ENCODE results near the gene IGFL4.
"Not testable (repeated sequence)": the region's sequence is repeated elsewhere in the genome, so short reads cannot be mapped to it uniquely, and the experiment has no call there.

Gene IGFL4

DNA sequence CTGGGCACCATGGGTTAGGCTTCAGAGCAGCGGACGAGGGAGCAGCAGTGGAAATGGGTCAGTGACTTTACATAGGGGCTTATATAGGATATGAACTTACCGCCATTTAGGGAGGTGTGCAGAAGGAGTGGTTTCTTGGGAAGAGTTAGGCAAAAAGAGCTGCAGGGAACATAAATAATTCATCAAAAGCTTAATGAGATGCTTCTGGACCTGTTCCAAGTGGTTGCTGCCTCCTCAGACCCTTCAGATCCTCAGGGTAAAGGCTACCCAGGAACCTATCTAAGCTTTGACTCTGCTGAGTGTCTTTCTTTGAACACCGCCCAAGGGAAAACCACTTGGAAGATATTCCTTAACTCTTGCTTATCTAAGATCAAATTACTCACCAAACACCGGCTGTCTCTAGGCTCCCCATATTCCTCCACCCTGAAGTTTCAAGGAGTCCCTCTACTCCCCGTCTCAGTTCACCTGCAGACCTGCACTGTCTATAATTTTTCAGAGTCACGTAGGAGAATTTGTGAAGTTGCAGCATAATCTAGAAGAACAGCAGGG lies at the start of gene IGFL4:
IGFL4 (minus strand) TSS at position 51 of the 549 bp plus-strand sequence; CDS start at position 11, 40 bp downstream.
- FAIRE-seq, result no peak

GRCh38 chr19:46090444-46090843 lies 49.6 kb upstream of the IGFL4 start:
- no peak for FAIRE-seq

GRCh38 chr19:46089432-46089831 lies 48.6 kb upstream of the IGFL4 start:
- no peak for FAIRE-seq

GRCh38 chr19:46088101-46088500 lies 47.3 kb upstream of the IGFL4 start:
- FAIRE-seq, result no peak

GRCh38 chr19:46085888-46086287 lies 45.1 kb upstream of the IGFL4 start:
- no peak for FAIRE-seq

- no peak for FAIRE-seq
These were observed 41.9 kb upstream of the IGFL4 start for GRCh38 chr19:46082728-46083050.

- FAIRE-seq, result no peak
These were observed 41.3 kb upstream of the IGFL4 start for GRCh38 chr19:46081928-46082727.

GRCh38 chr19:46080561-46080960 lies 39.8 kb upstream of the IGFL4 start:
- FAIRE-seq, result no peak

DNA sequence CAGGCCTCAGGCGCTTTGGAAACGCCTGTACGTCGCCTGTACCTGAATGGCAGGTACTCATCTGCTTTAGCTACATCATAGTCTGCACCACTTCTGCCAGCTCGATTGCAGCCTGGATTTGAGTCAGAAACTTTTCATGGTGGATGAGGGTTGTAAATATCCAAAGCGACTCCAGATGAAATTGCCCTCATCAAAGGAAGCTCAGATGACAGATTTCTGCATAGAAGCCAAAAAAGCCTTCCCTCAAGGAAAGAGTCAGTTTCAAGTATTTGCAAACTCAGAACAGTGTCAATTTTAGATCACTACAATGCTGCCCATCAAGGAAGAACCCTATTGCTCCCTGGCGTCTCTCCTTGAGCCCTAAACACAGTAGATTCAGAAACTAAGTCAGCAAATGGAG lies 38.8 kb upstream of the IGFL4 start:
- FAIRE-seq, result no peak

DNA sequence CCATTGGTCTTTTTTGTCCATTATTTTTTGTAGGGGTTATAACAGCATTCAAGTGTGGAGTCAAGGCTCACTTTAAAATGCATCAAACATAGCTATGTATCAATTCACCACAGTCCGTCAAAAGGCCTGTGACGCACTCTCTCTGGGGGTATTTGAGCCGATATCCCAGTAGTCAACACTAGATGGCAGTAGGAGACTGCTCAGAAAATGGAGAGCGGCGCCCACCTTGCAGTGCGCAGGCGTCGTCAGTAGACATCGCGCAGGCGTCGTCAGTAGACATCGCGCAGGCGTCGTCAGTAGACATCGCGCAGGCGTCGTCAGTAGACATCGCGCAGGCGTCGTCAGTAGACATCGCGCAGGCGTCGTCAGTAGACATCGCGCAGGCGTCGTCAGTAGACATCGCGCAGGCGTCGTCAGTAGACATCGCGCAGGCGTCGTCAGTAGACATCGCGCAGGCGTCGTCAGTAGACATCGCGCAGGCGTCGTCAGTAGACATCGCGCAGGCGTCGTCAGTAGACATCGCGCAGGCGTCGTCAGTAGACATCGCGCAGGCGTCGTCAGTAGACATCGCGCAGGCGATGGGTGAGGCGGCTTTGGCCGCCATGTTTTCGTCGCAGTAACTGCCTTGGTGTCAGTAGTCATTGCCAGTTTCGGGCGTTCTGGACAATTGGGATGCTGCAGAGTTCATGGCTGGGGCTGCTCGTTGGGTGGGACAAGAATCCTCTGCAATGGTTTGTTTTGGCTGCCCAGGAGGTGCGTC lies 38.0 kb upstream of the IGFL4 start:
- not testable (repeated sequence) for FAIRE-seq

GRCh38 chr19:46077815-46078167 lies 37.0 kb upstream of the IGFL4 start:
- FAIRE-seq, result no peak

- FAIRE-seq, result no peak
These were observed 36.4 kb upstream of the IGFL4 start for GRCh38 chr19:46076951-46077814.

GRCh38 chr19:46076031-46076880 lies 35.5 kb upstream of the IGFL4 start:
- FAIRE-seq, result peak; percentile 33

- no peak for FAIRE-seq
These were observed 32.6 kb upstream of the IGFL4 start for GRCh38 chr19:46073268-46073922.

DNA sequence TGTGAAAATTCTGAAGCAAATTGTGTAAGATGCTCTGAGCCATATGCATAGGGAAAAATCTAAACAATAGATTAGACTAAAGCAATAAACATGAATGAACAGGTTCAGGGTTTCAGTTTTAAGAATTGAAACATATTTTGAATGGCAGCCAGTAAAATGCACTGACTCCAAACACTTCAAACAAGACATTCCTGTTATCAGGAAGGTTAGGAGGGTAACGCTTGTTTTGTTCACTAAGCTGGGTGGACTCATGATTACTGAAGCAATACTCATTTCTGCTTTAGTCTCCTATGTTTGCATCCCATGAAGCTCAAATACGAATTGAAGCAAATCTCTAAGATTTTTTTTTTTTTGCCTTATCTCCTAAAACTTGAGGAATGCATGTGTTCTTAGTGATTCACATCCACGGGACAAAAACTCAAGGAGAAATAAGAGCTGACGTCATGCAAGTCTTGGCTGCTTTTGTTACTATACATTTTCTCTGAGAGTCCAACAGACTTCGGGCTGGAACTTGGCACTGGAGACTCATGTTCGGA lies 29.1 kb upstream of the IGFL4 start:
- FAIRE-seq, result no peak

- no peak for FAIRE-seq
These were observed 27.8 kb upstream of the IGFL4 start for GRCh38 chr19:46068345-46069258.

GRCh38 chr19:46067691-46068090 lies 26.9 kb upstream of the IGFL4 start:
- no peak for FAIRE-seq

DNA sequence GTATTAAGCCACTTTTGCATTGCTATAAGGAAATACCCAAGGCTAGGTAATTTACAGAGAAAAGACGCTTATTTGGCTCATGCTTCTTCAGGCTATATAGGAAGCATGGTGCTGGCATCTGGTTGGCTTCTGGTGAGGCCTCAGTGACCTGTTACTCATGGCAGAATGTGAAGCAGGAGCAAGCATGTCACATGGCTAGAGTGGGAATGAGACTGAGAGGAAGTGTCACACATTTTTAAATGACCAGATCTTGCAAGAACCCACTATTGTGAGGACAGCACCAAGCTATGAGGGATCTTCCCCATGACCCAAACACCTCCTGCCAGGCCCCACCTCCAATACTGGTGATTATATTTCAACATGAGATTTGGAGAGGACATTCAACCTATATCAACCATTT lies 25.7 kb upstream of the IGFL4 start:
- FAIRE-seq, result no peak

DNA sequence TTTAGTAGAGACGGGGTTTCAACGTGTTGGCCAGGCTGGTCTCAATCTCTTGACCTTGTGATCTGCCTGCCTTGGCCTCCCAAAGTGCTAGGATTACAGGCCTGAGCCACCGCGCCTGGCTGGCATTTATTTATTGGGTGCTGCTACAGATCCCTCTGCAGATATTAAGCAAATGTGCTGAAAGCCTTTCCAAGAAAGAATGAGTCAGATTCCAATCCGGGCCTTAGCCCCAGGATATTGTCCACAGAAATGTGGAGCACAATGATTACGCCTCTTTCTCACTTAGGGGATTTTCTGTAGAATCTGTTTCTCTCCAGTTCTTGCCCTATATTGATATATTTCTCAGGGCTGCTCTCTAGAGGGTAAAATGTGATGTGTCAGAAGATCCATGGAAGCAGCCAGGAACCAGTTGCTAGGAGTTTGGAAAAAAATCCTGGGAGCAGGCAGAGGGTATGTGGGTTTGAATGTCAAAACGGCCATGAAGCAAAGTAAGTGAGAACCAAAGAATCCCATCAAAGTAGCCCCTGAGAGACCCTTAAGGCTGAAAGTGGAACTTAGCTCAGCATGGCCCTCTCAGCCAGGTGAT lies 24.8 kb upstream of the IGFL4 start:
- FAIRE-seq, result no peak

DNA sequence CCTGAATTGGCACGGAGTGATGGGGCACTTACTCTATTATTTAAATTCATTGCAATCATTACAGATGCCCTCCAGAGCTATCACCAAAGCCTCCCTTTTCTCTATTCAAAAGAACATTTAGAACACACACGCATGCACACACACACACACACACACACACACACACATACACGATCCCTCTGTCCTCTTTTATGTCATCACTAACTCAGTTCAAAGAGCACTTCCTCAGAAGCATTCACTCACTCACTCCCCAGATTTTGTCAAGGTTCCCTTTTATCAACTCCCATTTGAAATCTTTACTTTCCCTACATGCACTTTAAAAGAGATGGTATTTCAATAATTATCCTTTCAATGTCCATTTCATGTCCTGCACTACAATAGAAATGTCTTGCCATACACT lies 22.4 kb upstream of the IGFL4 start:
- FAIRE-seq, result no peak
